ENCODE measurements around the gene ARHGAP11A. TPM values are rescaled to one million over a fixed set of nuclear protein-coding genes. Genes with fewer than 3 reads are reported as not detected.

ARHGAP11A gene
- total and polyA plus RNA-seq, 2 of the 8 experiments (the other 6 are each of a cell fraction or from before 2014, with no cell fraction given), result 8.1 to 112 TPM

DNA sequence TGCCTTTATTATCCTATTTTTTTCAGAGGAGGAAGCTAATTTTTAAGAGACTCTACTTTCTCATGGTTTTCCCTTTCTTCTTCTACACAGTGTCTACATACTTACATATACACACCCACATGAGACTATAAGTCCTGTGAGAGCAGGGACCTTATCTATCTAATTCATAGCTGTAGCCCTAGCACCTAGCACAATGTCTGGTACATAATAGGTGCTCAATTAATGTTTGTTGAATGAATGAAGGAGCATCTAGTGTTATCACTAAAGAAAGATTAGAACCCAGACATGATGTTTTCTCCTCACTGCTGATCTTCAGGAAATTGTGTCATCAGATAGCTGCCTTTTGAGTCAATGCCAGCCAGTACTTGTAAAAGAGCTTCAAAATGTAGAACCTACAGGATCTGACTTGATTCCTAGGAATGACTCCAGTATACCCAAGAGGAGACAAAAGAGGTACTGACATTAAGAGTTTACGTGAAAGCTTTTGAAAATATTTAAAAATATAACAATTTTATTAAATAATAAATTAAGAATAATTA lies 28.7 kb downstream of the ARHGAP11A start:
- Histone ChIP-seq H2BK120ac (replicated peaks; ENCODE audit: low read depth, low read length) (no peak overlapping the region), H2AK5ac (ENCODE audit: low read depth, low read length) (no peak overlapping the region), H3K27ac (ENCODE audit: low read depth, low read length) (no peak overlapping the region), H3K23ac (ENCODE audit: insufficient read length) (no peak overlapping the region), H2BK12ac (ENCODE audit: low read depth, low read length) (no peak overlapping the region), H3K23me2 (ENCODE audit: low read depth, low read length) (peaks cover 3% of the 10 kb centered on the region), H3K79me2 (ENCODE audit: control insufficient read depth in 1 of 2, insufficient read depth in 2 of 2, low read length in 2 of 2) (no peaks in the 10 kb centered on the region), H3K27me3 (replicated peaks in 1 of 4; ENCODE audit: control insufficient read depth in 3 of 4, extremely low read depth in 1 of 4, insufficient read depth in 3 of 4, low read length in 3 of 4) (no peaks in the 10 kb centered on the region), H3K4me2 (ENCODE audit: insufficient read depth in 1 of 2, low read depth in 2 of 2, low read length in 2 of 2) (no peak overlapping the region), H3K9me3 (ENCODE audit: insufficient read depth in 2 of 2, low read depth in 1 of 2, low read length in 1 of 2) (no peaks in the 10 kb centered on the region), H3K4ac (replicated peaks; ENCODE audit: insufficient read length, low read depth, low read length) (no peak overlapping the region), H2BK5ac (ENCODE audit: low read depth, low read length) (no peak overlapping the region), H3K4me1 (replicated peaks in 1 of 4; ENCODE audit: control insufficient read depth in 3 of 4, insufficient read depth in 4 of 4, low read length in 3 of 4) (peaks cover 0 to 11% (median 8%) of the 10 kb centered on the region in 4 experiments; a peak in 4 of 7 replicates), H3K79me1 (ENCODE audit: low read depth, low read length) (no peaks in the 10 kb centered on the region), H3K4me3 (ENCODE audit: extremely low read depth in 1 of 4, insufficient read depth in 2 of 4, low read depth in 3 of 4, low read length in 4 of 4) (no peak overlapping the region), H3K9ac (replicated peaks in 1 of 4; ENCODE audit: extremely low read depth in 1 of 4, low read depth in 3 of 4, low read length in 3 of 4) (no peak overlapping the region), H3K18ac (ENCODE audit: extremely low read depth, low read length) (no peak overlapping the region), H4K91ac (replicated peaks; ENCODE audit: insufficient read length, low read length) (no peak overlapping the region), H2BK15ac (ENCODE audit: low read length) (no peak overlapping the region), H3K14ac (ENCODE audit: insufficient read length) (no peak overlapping the region), H2BK20ac (ENCODE audit: low read length) (no peak overlapping the region), H4K5ac (ENCODE audit: insufficient read length, low read depth, low read length) (no peak overlapping the region), H3K56ac (replicated peaks; ENCODE audit: insufficient read length, low read depth, low read length) (no peak overlapping the region), H4K20me1 (replicated peaks in 1 of 2; ENCODE audit: control insufficient read depth in 1 of 2, insufficient read depth in 2 of 2, low read length in 2 of 2) (no peaks in the 10 kb centered on the region), H2AFZ (ENCODE audit: low read length) (no peak overlapping the region), H3K36me3 (ENCODE audit: control insufficient read depth in 2 of 4, insufficient read depth in 4 of 4, low read length in 3 of 4) (peaks cover 0 to 17% (median 2%) of the 10 kb centered on the region in 4 experiments; a peak in 4 of 8 replicates), H4K8ac (ENCODE audit: extremely low read depth, insufficient read depth, low read length) (no peak overlapping the region)
- ChIA-PET CTCF (ENCODE audit: partially characterized antibody) (interaction anchor here (0.6 to 1.1 kb wide), 4 partner anchors 15 to 791 kb away, joined by 3 to 5 read pairs (median 3); no protein-coding TSS in a partner anchor), POLR2A (ENCODE audit: partially characterized antibody) (interaction anchor here (0.5 to 1.4 kb wide), 3 partner anchors 14 to 1140 kb away, joined by 3 to 5 read pairs (median 3); no protein-coding TSS in a partner anchor)
- WGBS, 2 experiments (ENCODE audit: extremely low coverage in 1 of 2, insufficient coverage in 1 of 2, insufficient read length in 1 of 2, insufficient replicate concordance in 2 of 2, low coverage in 1 of 2, low lambda C conversion rate in 2 of 2, missing lambda C conversion rate in 1 of 2), result 92% methylated on average over 1 of the region's 1 CpG; no CpG with 5 or more reads in 1 of the 2 experiments
- TF ChIP-seq POLR2A (IDR thresholded peaks at IDR 0.05; ENCODE audit: control extremely low read depth in 1 of 2, low read depth in 2 of 2, low read length in 2 of 2) (no peak), EZH2 (IDR thresholded peaks at IDR 0.05; ENCODE audit: low read depth, low read length, severe bottlenecking) (no peak), KDM5A (IDR thresholded peaks at IDR 0.05; ENCODE audit: low read length) (no peak), PHF8 (conservative IDR thresholded peaks at IDR 0.05; ENCODE audit: low read depth, low read length) (no peak), RNF2 (IDR thresholded peaks at IDR 0.05; ENCODE audit: borderline replicate concordance, low read depth, low read length, missing control alignments, poor library complexity, severe bottlenecking) (no peak), TAF1 (IDR thresholded peaks at IDR 0.05; ENCODE audit: low read depth, low read length) (no peak), SP2 (IDR thresholded peaks at IDR 0.05; ENCODE audit: low read length) (no peak), GABPA (IDR thresholded peaks at IDR 0.05; ENCODE audit: borderline replicate concordance, insufficient read depth, low read length) (no peak), SP1 (IDR thresholded peaks at IDR 0.05; ENCODE audit: low read depth, low read length) (no peak)
- FAIRE-seq (no peak), DNase-seq (ENCODE audit: low read depth in 1 of 2, low spot score in 2 of 2) (no peak)
